Measurements from ENCODE around the gene OVOL1. TPM values are rescaled to one million over a fixed set of nuclear protein-coding genes. Genes with fewer than 3 reads are reported as not detected.

The OVOL1 gene
- total and polyA plus RNA-seq, 2 donors from 2014 or later = 6.6 to 6.7 TPM

- H3K27me3 ChIP-seq (ENCODE audit: control insufficient read depth, insufficient read depth, low read length) = no peaks in the 10 kb centered on the region
- H3K27ac ChIP-seq (ENCODE audit: low read depth in 2 of 2, low read length in 2 of 2) = no peak overlapping the region
- H3K4me3 ChIP-seq (ENCODE audit: low read length in 3 of 3) = no peak overlapping the region
- H3K9ac ChIP-seq (ENCODE audit: low read length in 3 of 3) = no peak overlapping the region
- H3K36me3 ChIP-seq (ENCODE audit: control insufficient read depth in 2 of 3, insufficient read depth in 3 of 3, low read length in 3 of 3) = peaks cover 0 to 2% (median 0%) of the 10 kb centered on the region in 3 donors
- intact Hi-C loops (cut with DNase I) = no loop called here
- TF ChIP-seq CTCF (IDR thresholded peaks at IDR 0.05; ENCODE audit: borderline replicate concordance, extremely low read depth, insufficient read depth) = no peak
- no peaks in the 10 kb centered on the region for H3K9me3 ChIP-seq (ENCODE audit: control insufficient read depth in 2 of 3, insufficient read depth in 1 of 3, low read length in 3 of 3)
- peaks cover 0 to 12% (median 4%) of the 10 kb centered on the region in 3 donors for H3K4me1 ChIP-seq (ENCODE audit: control insufficient read depth in 2 of 3, insufficient read depth in 2 of 3, low read depth in 1 of 3, low read length in 3 of 3)
- FAIRE-seq = no peak
- no peak for DNase-seq
These were observed 13.0 kb upstream of the OVOL1 start for GRCh38 chr11:65773784-65774411.

GRCh38 chr11:65774525-65775306 is 12.1 kb upstream of the OVOL1 start:
- no peak for DNase-seq
- Histone ChIP-seq H3K27me3 (ENCODE audit: control insufficient read depth, insufficient read depth, low read length) (no peaks in the 10 kb centered on the region), H3K4me3 (ENCODE audit: low read length in 3 of 3) (no peak overlapping the region), H3K4me1 (ENCODE audit: control insufficient read depth in 2 of 3, insufficient read depth in 2 of 3, low read depth in 1 of 3, low read length in 3 of 3) (peaks cover 0 to 20% (median 4%) of the 10 kb centered on the region in 3 donors), H3K27ac (ENCODE audit: low read depth in 2 of 2, low read length in 2 of 2) (no peak overlapping the region), H3K36me3 (ENCODE audit: control insufficient read depth in 2 of 3, insufficient read depth in 3 of 3, low read length in 3 of 3) (peaks cover 0 to 2% (median 0%) of the 10 kb centered on the region in 3 donors), H3K9me3 (ENCODE audit: control insufficient read depth in 2 of 3, insufficient read depth in 1 of 3, low read length in 3 of 3) (no peaks in the 10 kb centered on the region), H3K9ac (ENCODE audit: low read length in 3 of 3) (no peak overlapping the region)
- intact Hi-C loops (cut with DNase I) = no loop called here
- no peak for TF ChIP-seq CTCF (IDR thresholded peaks at IDR 0.05; ENCODE audit: borderline replicate concordance, extremely low read depth, insufficient read depth)
- no peak for FAIRE-seq

- Histone ChIP-seq H3K27me3 (ENCODE audit: control insufficient read depth, insufficient read depth, low read length) (no peaks in the 10 kb centered on the region), H3K27ac (ENCODE audit: low read depth in 2 of 2, low read length in 2 of 2) (no peak overlapping the region), H3K4me3 (ENCODE audit: low read length in 3 of 3) (no peak overlapping the region), H3K9me3 (ENCODE audit: control insufficient read depth in 2 of 3, insufficient read depth in 1 of 3, low read length in 3 of 3) (no peaks in the 10 kb centered on the region), H3K4me1 (ENCODE audit: control insufficient read depth in 2 of 3, insufficient read depth in 2 of 3, low read depth in 1 of 3, low read length in 3 of 3) (peaks cover 0 to 22% (median 4%) of the 10 kb centered on the region in 3 donors), H3K36me3 (ENCODE audit: control insufficient read depth in 2 of 3, insufficient read depth in 3 of 3, low read length in 3 of 3) (peaks cover 0 to 2% (median 0%) of the 10 kb centered on the region in 3 donors), H3K9ac (ENCODE audit: low read length in 3 of 3) (no peak overlapping the region)
- TF ChIP-seq CTCF (IDR thresholded peaks at IDR 0.05; ENCODE audit: borderline replicate concordance, extremely low read depth, insufficient read depth) = no peak
- intact Hi-C loops (cut with DNase I) = no loop called here
- FAIRE-seq (no peak), DNase-seq (no peak)
These were observed 10.7 kb upstream of the OVOL1 start for GRCh38 chr11:65776196-65776595.

Measured in kidney (tissue), 14 donors.